ELF-1 (cell line): ENCODE measurements around the gene KDELR3.

Experiments
- DNase-seq: peaks from one replicate; pipeline ENCODE4 v3.0.0-alpha.2; 2016; ENCODE audit warnings: low read depth, low spot score

The KDELR3 gene

DNA sequence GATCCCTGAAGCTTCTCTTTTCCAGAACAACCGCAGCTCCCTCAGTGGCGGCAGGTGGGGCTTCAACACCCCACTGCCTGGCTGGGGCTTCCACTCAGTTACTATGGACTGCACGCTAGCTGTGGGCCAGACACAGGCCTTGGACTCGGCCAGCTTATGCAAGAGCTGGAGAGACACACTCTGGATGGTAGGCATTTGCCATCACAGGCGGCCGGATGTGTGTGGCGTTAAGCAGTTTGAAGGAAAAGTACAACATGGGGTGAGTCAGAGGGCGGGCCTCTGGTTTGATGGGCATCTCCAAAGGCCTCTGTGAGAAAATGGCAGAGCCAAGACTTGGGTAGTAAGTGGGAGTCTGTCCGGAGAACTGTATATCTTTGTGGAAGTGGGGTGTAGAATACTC, 30.5 kb upstream of the KDELR3 start:
- no peak for DNase-seq

DNA sequence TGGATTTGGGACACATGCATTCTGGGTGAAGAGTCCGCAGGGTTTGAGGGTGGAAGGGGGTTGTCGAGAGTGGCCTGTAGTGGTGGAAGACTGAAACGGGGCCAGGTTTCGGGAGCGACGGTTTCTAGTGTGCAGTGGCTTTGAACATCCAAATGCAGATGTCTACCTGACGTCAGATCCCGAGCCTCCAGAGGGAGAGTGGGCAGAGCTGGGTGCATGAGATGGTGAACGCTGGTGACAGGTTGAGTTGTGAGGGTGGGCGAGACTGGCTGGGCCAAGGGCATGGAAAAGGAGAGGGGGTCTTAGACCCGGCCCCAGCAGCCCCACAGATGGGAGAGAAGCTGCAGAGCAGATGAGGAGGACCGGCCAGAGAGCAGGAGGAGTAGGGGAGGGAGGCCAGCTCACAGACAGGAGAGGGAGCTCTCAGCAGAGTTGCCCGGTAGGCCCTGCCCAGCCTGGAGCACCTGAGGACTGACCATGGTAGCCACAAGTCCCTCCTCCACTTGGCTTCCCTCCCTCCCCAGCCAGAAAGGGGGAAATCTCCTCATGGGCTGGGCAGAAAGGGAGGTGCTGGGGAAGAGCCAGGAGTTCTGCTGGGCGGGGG, 27.0 kb upstream of the KDELR3 start:
- DNase-seq, result no peak

DNA sequence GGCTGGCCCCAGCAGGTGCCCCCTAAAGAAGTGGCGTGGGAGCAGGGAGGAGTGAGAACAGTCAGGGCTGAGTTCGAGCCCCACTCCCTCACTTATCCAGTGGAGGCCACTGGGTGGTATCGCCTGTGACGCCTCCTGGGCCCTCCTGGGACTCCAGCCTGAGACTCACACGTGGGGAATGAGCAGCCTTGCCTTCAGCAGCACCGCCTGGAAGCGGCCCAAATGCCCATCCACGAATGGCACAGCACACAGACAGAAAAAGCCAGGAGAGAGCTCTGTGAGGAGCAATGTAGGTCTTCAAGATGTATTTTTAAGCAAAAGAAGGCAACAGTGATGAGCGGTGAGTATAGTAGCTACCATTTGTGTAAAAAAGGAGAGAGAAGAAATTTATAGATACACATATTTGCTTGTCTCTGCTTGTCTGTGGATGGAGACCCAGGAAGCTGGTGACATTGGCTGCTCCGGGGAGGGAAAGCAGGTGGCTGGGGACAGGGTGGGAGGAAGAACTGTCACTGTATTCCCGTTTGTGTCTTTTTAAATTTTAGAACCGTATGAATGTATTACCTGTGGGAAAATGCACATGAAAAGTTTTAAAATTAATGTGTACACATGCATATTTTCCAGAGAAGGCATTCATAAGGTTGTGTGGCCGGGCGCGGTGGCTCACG, 26.1 kb upstream of the KDELR3 start:
- DNase-seq, result no peak

DNA sequence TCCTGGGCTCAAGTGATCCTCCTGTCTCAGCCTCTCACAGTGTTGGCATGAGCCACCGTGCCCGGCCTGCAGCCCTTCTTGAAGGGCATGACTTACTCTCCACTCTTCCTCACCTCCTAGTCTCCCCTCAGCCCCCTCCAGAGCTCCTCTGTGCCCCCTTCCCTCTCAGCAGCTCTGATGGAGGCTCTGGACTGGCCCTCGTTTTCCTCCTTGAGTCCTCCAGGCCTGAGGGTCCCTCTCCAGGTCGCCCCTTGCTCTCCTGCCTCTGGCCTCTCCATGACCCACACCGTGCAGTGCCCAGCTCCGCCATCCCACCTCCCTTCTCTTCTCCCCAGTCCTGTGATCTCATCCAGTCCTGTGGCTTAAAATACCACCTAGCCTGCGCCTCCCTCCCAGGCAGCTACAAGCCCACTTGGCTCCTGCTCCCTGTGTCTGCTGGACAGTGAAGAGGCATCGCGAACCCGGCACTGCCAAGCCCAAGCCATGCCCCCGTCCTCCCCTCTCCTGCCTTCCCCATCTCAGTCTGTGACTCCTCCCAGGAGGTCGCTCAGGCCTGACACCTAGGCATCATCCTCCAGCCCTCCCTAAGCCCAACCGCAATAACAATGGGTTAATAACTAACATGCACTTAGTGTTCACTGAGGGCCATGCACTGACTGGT, 24.8 kb upstream of the KDELR3 start:
- DNase-seq, result no peak

DNA sequence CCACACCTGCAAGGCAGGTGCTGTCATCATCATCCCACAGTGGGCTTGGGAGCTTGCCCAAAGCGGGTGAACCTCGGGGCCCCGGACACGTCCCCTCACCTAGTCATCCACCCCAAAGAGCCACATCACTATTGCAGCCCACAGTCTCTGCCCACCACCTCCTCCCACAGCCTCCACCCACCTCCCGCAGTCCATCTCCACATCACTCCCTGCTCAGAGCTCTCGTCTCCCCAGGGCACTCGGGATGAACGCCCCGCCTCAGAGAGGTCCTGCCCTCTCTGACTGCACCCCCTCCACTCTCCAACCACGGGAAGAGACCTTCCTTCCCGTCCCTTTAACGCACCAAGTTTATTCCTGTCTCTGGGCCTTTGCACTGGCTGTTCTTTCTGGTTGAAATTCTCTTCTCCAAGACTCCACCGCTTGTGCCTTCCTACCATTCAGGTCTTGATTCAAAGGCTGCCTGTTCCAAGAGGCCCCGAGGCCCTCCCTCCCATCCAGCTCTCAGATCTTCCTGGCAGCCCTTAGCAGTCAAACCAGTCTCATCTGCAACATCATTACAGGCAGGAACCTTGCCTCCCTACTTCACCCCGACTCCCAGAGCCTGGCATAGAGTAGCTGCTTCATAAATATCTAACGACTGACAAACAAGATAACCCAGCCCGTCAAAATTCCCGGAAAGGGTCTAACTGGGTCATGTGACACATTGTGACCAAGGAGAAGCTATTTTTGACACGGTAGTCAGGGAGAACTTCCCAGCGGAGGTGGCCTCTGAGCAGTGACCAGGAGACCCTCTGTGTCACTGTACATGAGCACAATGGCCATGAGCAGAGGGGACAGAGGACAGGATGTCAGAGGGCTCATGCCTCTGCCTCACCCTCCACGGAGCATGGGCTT, 24.0 kb upstream of the KDELR3 start:
- DNase-seq, result no peak

DNA sequence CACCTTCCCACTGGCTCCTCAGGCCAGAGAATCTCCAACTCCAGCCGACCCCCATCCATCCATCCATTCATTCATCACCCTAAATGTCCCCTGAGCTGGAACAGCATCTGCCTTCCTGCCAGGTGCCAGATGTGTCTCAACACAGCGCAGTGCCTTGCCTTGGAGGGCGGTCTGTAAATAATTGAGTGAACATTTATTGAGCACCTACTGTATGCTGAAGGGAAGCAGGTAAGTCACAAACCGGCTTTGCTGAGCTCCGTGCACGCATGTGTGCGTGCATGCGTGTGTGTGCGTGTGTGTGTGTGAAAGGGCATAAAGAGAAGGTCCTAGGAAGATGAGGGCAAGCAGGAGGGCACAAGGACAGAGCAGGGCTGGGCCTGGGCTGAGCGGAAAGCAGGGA, 23.1 kb upstream of the KDELR3 start:
- DNase-seq, result no peak

DNA sequence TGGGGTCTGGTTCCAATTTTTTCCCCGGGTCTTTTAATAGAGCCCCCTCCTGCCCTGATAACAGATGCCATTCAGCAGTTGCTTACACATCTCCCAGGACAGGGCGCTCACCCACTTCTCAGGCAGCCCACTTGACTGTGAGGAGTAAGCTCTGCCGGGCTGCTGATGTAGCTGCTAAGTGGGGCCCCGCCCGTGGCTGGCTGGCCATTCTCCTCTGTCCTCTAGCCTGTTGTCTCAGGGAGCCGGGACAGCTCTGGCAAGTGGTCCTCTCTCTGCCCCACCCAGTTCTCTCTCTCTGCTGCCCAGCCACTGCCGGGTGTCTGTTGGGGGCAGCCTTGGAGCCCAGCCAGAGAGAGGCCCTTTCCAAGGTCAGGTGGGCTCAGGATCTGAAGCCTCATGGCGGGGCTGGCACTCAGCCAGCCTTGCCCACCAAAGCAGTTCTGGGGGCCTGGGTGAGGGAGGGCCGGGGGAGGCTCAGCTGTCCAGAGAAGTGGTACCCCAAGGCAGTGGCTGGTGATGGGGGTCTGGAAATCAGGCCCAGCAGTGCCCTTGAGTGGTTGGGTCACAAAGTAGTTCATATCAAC, 21.8 kb upstream of the KDELR3 start:
- no peak for DNase-seq

DNA sequence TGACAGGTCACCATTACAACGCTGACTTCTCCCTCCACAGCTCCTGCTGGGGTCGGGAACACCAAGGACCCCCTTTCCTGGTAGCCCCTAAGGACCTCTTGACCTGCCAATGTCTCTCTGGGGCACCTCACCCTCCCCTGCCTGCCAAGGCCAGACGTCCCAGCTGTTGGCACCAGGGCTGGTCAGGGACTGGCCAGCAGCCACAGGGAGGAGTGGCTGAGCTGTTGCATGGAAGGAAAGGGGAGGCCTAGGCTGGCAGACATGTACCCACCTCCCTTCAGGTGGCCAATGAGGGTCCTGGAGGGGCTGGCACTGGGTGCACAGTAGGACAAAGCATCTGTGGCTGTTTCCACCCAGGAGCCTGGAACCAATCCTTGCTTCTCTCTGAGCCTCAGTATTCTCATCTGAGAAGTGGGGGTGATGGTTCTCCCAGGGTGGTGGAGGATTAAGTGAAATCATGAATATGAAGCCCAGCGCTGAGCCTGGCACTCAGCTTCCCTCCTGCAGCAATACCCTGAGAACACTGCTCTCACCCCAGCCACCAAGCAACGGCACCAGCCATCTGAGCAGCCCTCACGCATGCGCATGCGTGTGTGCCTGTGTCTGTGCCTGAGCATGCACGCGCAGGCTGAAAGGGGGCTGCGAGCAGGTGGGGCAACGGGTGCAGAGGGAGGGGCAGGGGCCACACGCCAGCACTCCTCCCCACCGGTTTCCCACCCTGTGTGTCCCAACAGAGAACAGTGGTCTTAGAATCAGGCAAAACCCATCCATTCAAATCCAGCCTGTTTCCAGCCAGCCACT, 18.8 kb upstream of the KDELR3 start:
- DNase-seq, result no peak

DNA sequence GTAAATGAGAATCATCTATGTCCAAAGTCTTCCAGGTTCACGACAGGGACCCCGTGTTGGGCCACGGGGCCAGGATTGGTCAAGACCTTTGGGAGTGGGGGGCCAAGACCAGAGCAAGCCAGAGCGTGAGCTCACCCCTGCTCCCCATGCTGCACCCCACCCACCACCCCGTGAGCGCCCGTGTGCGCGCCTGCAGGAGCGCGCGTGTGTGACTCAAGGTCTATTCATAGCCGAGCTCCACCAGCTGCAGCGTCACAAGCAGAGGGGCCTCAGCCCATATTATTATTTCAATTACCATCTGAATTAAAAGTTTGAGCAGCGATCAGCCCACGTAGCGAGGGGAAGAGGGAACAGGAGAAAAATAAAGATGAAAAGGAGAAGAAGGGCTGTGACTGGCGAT, 18.1 kb upstream of the KDELR3 start:
- no peak for DNase-seq

DNA sequence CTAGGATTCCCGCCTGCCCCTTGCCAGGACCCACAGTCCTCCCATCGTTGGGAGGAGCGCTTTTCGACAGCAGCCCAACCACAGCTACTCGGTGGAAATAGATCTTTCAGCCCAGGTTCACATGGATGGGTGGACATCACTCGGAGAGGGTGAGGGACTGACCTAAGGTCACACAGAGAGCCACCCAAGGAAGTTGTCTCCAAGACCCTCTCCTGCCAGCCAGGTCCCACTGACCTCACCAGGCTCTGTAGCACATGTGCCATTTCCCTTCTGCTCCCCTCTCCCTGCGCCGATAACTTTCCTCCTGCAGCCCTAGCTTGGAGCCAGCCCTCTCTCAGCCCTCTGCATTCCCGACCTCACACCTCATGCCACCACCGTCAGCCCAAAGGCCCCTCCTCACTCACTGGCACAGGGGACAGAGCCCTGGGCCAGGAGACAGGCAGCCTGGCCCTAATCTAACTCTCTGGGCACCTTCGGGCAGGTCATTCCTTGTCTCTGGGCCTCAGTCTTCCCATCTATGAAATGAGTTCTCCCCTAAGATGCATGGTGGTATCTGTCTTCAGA, 17.6 kb upstream of the KDELR3 start:
- DNase-seq, result no peak

DNA sequence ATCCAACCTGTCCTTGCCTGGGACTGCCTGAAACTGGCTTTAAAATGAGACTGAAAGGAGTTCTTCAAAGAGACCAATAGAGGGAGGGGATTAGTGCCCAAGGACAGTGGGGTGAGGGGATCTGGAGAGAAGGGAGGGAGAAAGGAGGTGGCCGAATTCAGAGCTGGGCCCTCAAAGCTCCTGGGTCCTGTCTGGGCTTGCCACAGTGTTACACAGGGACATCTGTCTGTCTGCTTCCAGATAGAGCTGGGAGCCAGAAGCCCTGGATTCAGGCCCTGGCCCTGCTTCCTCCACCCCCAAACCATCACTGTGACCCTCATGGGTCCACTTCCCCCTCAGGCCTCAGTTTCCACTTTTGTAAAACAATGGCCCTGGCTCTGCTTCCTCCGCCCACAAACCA, 16.5 kb upstream of the KDELR3 start:
- no peak for DNase-seq

DNA sequence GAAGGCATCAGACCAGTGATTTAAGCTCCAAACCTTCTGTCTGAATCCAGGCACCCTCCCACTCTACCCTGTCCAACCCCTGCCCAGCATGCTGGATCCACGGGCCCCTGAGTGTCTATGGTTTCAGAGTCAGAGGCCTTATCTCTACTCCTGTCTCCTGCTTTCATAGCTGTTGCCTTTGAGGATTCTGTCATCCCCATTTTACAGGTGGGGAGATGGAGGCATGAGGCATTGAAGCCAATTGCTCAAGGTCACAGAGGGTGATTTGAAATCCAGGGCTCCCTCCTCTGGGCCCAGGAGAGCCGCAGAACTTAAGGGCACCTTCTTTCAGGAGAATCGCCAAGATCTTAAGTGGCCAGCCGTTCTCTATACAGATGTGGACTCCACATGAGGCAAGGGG, 16.0 kb upstream of the KDELR3 start:
- DNase-seq, result no peak

DNA sequence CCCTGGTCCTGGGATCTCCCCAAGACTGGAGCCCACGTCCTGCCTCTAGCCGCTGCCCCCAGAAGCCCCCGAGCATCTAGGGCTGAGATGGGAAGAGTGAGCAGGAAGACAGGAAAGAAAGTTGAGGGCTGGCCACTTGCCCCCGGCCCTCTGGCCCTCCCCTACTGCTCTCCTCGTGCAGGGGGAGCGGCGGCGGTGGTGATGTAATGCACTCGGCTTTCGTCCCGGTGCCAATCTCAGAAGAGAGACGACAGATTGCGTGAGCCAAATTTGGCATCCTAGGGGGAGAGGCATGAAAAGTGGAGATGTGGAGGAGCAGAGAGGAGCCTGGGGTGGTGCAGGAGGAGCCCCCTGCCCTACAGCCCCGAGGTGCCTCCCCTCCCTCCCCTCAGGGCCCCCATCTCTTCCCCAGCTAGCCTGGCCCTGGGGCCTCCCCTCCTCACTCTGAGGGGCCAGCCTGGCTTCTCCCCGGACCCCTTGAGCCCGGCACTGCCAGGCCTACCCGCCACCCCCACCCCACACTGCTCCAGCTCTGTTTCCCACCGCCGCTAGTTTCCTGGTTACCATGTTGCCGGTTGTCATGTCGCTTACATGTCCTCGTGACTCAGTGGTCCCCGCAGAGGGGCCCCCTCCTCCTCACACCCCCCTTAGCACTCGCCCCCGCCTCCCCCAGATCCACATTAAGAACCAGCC, 15.4 kb upstream of the KDELR3 start:
- DNase-seq, result no peak

DNA sequence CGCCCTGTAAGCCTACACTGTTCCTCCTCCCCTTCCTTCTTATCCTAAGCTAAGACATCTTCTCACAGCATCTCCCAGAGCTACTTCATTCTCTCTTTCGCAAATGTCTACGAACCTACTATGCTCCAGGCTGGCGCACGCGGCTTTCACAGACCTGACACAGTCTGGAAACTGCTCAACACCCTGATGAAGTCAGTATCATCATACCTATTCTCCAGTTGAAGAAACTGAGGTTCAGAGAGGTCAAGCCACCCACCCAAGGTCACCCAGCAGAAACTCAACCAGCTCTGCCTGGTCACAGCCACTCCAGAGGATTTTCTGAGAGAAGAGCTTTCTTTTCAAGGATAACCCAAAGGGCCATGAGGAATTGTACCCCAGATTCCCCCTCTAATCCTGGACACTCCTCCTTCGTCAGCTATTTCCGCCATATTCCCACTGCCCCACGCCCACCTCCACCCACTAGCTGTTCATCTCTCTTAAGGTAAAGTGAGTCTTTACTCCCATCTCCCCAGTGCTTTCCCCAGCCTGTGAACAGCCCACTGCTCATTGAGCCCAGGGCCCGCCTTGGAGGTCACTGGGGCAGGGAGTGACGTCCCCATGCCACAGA, 14.7 kb upstream of the KDELR3 start:
- no peak for DNase-seq

DNA sequence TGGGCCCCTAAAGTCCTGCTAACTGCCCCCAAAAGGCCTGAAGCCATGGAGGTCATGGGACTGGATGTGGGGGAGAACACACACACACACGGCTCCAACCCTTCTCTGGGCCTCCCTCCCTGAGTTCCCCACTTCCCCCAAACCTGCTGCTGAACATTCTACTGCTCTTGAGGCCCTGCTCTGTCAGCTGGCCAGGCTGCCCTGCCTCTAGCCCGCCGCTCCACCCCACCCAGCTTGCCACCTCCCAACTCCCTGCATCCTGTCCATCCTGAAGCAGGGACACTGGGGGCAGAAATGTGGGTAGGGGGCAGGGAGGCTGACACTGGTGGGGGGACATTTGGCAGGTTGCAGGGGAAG, 13.9 kb upstream of the KDELR3 start:
- no peak for DNase-seq

DNA sequence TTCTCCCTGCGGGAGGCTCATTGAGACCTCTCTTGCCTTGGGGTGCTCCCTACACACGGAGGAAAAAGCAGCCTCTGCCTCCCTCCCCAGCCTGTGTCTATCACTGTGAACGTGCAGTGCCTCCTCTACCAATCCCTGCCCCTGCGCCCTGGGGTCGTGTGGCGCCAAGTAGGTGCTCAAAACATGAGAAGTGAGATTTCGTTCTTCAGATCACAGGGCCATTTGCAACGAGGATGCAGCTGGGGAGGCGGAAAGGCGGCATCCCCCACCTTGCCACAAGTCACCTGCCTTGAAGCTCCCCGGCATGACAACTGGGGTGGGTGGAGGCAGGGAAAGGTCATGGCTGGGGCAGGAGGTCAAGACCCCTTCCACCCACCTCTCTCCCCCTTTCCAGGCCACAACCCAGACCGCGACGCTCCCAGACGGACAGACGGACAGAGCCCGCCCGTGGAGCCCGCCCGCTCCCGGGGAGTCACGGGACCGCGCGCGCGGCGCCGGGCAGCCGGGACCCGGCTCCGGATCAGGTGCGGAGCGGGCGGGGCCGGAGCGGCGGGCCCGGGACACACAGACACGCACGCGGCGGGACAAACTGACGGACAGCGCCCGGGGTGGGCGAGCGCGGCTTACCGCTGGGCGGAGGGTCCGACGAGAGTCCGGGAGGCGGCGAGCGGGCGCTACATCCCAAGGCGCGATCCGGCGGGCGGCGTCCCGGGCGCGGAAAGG, 13.4 kb upstream of the KDELR3 start:
- no peak for DNase-seq

DNA sequence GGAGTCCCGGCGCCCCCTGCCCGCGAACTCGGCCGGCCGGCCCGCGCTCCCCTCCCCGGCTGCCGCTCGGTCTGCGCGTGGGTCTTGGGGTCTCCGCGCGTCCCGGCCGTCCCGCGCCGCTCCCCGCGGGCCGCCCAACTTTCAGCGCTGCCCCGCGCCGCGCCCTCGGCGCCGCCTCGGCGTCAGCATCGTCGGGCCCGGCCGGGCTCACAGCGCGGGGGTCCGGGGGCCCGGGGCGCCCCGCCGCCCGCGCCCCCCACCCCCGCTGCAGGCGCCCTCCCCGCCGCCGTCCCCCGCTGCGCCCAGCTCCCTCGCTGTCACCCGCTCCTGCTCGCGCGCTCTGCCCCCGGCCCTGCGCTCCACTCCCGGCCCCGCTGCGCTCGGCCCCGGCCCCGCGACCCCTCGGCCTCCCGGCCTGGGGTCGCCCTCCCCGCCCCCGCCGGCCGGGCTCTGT, 12.8 kb upstream of the KDELR3 start, which contains the start of gene KCNJ4:
Gene KCNJ4, minus strand, starts transcription at position 124 of the 454 bp plus-strand sequence. CDS start 27,067 bp downstream, outside the sequence.
- no peak for DNase-seq

DNA sequence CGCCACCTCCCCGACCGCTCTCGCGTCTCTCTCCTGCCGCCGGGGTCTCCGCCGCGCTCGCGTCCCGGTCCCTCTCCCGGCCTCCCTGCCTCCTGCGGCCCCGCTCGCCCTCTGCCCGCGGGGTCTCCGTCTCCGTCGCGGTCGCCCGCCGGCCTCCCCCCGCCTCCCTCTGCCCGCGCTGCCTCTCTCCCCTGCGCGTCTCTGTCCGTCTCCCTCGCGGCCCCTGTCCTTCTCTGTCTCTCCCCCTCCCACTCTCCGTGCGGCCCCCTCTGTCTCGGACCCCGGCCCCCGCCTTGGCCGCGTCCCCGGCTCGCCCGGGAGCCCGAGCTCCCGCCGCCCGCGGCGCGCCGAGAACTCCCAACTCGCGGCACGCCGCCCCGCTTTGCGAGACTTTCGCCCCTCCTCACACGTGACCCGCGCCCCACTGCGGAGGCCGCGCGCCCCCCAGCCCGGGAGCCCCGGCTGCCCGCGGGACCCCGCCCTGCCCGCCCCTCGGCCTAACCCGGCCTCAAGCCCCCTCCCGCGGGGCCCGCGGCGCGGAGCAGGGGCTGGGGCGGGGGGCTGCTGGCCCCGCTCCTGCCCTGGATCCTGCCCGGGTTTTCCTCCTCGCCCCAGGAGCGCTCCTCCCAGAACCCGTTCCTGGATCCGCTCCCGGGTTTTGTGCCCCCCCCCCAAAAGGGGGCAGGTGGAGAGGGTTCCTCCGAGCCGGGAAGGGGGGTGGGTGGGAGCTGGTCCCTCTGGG, 12.2 kb upstream of the KDELR3 start:
- DNase-seq, result no peak
